SK-N-SH treated with all-trans-retinoic acid at 6 μM for 48 hours (cell line): ENCODE measurements around the gene GFPT2.

Source experiments
- ATAC-seq: fragments of 200-7000 bp; cut with Tn5 transposase; 3 replicates; pipeline ENCODE4 v1.9.1; 2020; ENCODE audit warnings: mild to moderate bottlenecking, moderate library complexity
- ARNTL ChIP-seq: fragments of 450-650 bp; formaldehyde crosslinking; IDR thresholded peaks from 2 replicates; pipeline ENCODE4 v1.5.0; 2020; ENCODE audit warnings: low read depth, mild to moderate bottlenecking, moderate library complexity, borderline replicate concordance
- BACH2 ChIP-seq: fragments of 250-450 bp; sonication (Bioruptor Pico); IDR thresholded peaks from 2 replicates; pipeline ENCODE4 v1.9.0; 2021; ENCODE audit warnings: mild to moderate bottlenecking, borderline replicate concordance
- CSDC2 ChIP-seq: fragments of 250-450 bp; sonication (Bioruptor Pico); IDR thresholded peaks from 2 replicates; pipeline ENCODE4 v1.5.0; 2020; ENCODE audit warnings: mild to moderate bottlenecking, moderate library complexity
- ESRRG ChIP-seq: fragments of 250-450 bp; sonication (Bioruptor Pico); IDR thresholded peaks from 2 replicates; pipeline ENCODE4 v1.6.1; 2021; ENCODE audit warnings: mild to moderate bottlenecking
- GLIS3 ChIP-seq: fragments of 250-450 bp; sonication (Bioruptor Pico); IDR thresholded peaks from 2 replicates; pipeline ENCODE4 v1.5.0; 2020; ENCODE audit warnings: mild to moderate bottlenecking, moderate library complexity
- OSR1 ChIP-seq: fragments of 250-450 bp; sonication (Bioruptor Pico); IDR thresholded peaks from 2 replicates; pipeline ENCODE4 v1.8.0; 2022; ENCODE audit warnings: moderate library complexity, mild to moderate bottlenecking, inconsistent platforms
- PPARA ChIP-seq: fragments of 250-450 bp; sonication (Bioruptor Pico); IDR thresholded peaks from 2 replicates; pipeline ENCODE4 v1.5.0; 2020; ENCODE audit warnings: mild to moderate bottlenecking, borderline replicate concordance
- RARB ChIP-seq: fragments of 250-450 bp; sonication (Bioruptor Pico); IDR thresholded peaks from 2 replicates; pipeline ENCODE4 v1.8.0; 2021; ENCODE audit warnings: mild to moderate bottlenecking, moderate library complexity
- SNAI2 ChIP-seq: fragments of 250-450 bp; sonication (Bioruptor Pico); IDR thresholded peaks from 2 replicates; pipeline ENCODE4 v1.5.0; 2020; ENCODE audit warnings: mild to moderate bottlenecking, moderate library complexity
- TCF4 ChIP-seq: fragments of 250-450 bp; sonication (Bioruptor Pico); IDR thresholded peaks from 2 replicates; pipeline ENCODE4 v1.8.0; 2021; ENCODE audit warnings: mild to moderate bottlenecking, moderate library complexity, borderline replicate concordance
- TOX ChIP-seq: fragments of 250-450 bp; sonication (Bioruptor Pico); IDR thresholded peaks from 2 replicates; pipeline ENCODE4 v1.8.0; 2021; ENCODE audit warnings: mild to moderate bottlenecking, moderate library complexity, borderline replicate concordance
- ZFP3 ChIP-seq: fragments of 250-450 bp; sonication (Bioruptor Pico); IDR thresholded peaks from 2 replicates; pipeline ENCODE4 v1.5.0; 2020; ENCODE audit warnings: mild to moderate bottlenecking, moderate library complexity
- ZFP30 ChIP-seq: fragments of 450-650 bp; formaldehyde crosslinking; IDR thresholded peaks from 2 replicates; pipeline ENCODE4 v1.5.0; 2022; ENCODE audit warnings: mild to moderate bottlenecking, moderate library complexity
- ZNF565 ChIP-seq: fragments of 450-650 bp; formaldehyde crosslinking; conservative IDR thresholded peaks from 2 replicates; pipeline ENCODE4 v1.5.0; 2020; ENCODE audit warnings: low read depth, mild to moderate bottlenecking, moderate library complexity
- ZNF70 ChIP-seq: fragments of 450-650 bp; formaldehyde crosslinking; IDR thresholded peaks from 2 replicates; pipeline ENCODE4 v1.5.0; 2020; ENCODE audit warnings: mild to moderate bottlenecking, moderate library complexity
- ZNF8 ChIP-seq: fragments of 450-650 bp; formaldehyde crosslinking; IDR thresholded peaks from 2 replicates; pipeline ENCODE4 v1.5.0; 2020; ENCODE audit warnings: mild to moderate bottlenecking, moderate library complexity
- TF ChIP-seq, protein P1 (sequence below): fragments of 250-450 bp; sonication (Bioruptor Pico); IDR thresholded peaks from 2 replicates; pipeline ENCODE4 v1.5.0; 2020; ENCODE audit warnings: mild to moderate bottlenecking, moderate library complexity
- TF ChIP-seq, protein P2 (sequence below): fragments of 250-450 bp; sonication (Bioruptor Pico); IDR thresholded peaks from 2 replicates; pipeline ENCODE4 v1.8.0; 2020; ENCODE audit warnings: mild to moderate bottlenecking, moderate library complexity, borderline replicate concordance
- TF ChIP-seq, protein P3 (sequence below): fragments of 250-450 bp; sonication (Bioruptor Pico); IDR thresholded peaks from 2 replicates; pipeline ENCODE4 v1.5.1; 2021; ENCODE audit warnings: mild to moderate bottlenecking, moderate library complexity
- TF ChIP-seq, protein P4 (sequence below): fragments of 250-450 bp; sonication (Bioruptor Pico); IDR thresholded peaks from 2 replicates; pipeline ENCODE4 v1.5.1; 2020; ENCODE audit warnings: low read depth, mild to moderate bottlenecking, moderate library complexity

The GFPT2 gene

DNA sequence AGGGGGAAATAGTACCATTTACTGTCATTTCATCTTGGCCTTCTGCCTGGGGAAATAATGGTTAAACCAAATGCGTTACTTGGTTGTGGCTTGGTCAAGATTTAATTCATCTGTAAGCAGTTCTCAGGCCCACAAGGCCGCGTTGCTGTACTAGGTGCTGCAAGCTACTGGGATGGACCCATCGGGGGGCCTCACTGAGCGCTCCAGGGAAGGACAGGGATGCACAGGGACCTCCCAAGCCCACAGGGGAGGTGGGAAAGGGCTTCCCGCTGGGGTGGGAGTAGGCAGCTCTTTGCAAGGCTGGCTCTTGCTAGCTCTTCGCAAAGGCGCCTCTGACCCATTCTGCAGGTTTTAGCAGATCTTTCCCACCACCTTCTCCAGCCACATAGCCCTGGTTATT lies 8.0 kb downstream of the GFPT2 start:
- TF ChIP-seq RARB (CRISPR knock-in tag) (no peak), GLIS3 (CRISPR knock-in tag) (no peak), ZFP3 (CRISPR knock-in tag) (no peak), PPARA (CRISPR knock-in tag) (no peak), SNAI2 (CRISPR knock-in tag) (no peak), ZFP30 (CRISPR knock-in tag) (no peak), TOX (CRISPR knock-in tag) (no peak), OSR1 (CRISPR knock-in tag) (no peak), TCF4 (no peak), ZNF70 (CRISPR knock-in tag) (no peak), ZNF8 (CRISPR knock-in tag) (no peak), CSDC2 (CRISPR knock-in tag) (no peak), BACH2 (CRISPR knock-in tag) (no peak)
- TF ChIP-seq, protein P1, sequence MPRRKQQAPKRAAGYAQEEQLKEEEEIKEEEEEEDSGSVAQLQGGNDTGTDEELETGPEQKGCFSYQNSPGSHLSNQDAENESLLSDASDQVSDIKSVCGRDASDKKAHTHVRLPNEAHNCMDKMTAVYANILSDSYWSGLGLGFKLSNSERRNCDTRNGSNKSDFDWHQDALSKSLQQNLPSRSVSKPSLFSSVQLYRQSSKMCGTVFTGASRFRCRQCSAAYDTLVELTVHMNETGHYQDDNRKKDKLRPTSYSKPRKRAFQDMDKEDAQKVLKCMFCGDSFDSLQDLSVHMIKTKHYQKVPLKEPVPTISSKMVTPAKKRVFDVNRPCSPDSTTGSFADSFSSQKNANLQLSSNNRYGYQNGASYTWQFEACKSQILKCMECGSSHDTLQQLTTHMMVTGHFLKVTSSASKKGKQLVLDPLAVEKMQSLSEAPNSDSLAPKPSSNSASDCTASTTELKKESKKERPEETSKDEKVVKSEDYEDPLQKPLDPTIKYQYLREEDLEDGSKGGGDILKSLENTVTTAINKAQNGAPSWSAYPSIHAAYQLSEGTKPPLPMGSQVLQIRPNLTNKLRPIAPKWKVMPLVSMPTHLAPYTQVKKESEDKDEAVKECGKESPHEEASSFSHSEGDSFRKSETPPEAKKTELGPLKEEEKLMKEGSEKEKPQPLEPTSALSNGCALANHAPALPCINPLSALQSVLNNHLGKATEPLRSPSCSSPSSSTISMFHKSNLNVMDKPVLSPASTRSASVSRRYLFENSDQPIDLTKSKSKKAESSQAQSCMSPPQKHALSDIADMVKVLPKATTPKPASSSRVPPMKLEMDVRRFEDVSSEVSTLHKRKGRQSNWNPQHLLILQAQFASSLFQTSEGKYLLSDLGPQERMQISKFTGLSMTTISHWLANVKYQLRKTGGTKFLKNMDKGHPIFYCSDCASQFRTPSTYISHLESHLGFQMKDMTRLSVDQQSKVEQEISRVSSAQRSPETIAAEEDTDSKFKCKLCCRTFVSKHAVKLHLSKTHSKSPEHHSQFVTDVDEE, result no peak
- TF ChIP-seq, protein P2, sequence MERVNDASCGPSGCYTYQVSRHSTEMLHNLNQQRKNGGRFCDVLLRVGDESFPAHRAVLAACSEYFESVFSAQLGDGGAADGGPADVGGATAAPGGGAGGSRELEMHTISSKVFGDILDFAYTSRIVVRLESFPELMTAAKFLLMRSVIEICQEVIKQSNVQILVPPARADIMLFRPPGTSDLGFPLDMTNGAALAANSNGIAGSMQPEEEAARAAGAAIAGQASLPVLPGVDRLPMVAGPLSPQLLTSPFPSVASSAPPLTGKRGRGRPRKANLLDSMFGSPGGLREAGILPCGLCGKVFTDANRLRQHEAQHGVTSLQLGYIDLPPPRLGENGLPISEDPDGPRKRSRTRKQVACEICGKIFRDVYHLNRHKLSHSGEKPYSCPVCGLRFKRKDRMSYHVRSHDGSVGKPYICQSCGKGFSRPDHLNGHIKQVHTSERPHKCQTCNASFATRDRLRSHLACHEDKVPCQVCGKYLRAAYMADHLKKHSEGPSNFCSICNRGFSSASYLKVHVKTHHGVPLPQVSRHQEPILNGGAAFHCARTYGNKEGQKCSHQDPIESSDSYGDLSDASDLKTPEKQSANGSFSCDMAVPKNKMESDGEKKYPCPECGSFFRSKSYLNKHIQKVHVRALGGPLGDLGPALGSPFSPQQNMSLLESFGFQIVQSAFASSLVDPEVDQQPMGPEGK (CRISPR knock-in tag), result no peak
- ATAC-seq, result no peak

DNA sequence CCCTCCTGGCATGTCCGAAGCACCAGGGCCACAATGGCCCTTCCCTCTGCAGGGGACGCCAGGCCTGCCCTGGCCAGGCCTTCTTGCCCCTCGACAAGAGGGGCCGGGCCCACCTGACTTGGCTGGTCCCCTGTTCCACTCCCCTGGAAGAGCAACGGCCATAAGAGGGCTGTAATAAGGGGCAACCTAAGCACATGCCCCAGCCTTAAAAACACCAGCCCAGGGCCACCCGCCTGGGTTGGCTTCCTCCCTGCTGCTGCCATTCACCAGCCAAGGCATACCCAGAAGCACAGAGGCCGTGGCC lies 8.5 kb downstream of the GFPT2 start:
- TF ChIP-seq, protein P3, sequence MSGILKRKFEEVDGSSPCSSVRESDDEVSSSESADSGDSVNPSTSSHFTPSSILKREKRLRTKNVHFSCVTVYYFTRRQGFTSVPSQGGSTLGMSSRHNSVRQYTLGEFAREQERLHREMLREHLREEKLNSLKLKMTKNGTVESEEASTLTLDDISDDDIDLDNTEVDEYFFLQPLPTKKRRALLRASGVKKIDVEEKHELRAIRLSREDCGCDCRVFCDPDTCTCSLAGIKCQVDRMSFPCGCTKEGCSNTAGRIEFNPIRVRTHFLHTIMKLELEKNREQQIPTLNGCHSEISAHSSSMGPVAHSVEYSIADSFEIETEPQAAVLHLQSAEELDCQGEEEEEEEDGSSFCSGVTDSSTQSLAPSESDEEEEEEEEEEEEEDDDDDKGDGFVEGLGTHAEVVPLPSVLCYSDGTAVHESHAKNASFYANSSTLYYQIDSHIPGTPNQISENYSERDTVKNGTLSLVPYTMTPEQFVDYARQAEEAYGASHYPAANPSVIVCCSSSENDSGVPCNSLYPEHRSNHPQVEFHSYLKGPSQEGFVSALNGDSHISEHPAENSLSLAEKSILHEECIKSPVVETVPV (CRISPR knock-in tag), result no peak
- TF ChIP-seq, protein P1, result no peak
- no peak for TF ChIP-seq RARB (CRISPR knock-in tag)
- no peak for TF ChIP-seq ZNF70 (CRISPR knock-in tag)
- no peak for TF ChIP-seq CSDC2 (CRISPR knock-in tag)
- no peak for TF ChIP-seq ZNF8 (CRISPR knock-in tag)
- TF ChIP-seq, protein P2 (CRISPR knock-in tag), result no peak
- TF ChIP-seq TOX (CRISPR knock-in tag), result no peak
- TF ChIP-seq PPARA (CRISPR knock-in tag), result no peak
- no peak for ATAC-seq

DNA sequence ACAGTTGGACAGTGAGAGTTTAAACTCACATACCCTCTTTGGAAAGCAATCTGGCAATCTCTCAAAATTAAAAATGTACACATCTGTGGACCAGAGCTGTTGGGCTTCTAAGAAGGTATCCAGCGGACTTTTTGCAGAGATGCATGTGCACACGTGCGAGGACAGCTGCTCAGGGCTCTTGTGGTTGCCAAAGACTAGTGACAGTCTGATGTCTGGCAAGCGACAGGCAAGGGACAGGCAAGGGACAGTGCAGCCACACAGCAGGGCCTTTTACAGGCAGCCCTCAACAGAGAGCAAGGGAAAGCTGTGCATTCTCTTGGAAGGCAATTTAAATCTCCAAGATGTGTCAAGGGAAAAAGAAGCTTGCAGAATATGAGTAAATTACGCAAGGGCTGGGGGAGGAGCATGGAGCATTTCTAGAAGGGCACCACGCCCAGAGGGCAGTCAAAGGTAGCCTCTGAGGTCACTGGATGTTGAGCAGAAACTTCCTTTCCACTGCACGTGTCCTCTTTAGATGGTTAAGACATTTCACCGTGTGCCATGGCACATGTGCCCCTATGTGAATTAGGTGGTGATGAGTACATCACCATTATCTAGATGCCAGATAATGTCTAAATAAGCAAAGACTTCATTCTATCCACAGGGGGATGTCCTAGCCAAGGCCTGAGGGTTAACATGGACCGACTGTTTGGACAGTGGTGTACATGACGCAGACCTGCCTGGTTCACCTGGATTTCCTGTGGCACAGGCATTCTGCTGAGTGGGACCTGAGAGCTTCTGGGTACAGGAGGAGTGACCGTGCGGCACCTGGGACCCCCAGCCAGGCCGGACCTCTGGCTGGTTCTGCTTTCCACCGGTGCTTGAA lies 9.1 kb downstream of the GFPT2 start:
- TF ChIP-seq ZNF8 (CRISPR knock-in tag) (no peak), GLIS3 (CRISPR knock-in tag) (no peak), ARNTL (CRISPR knock-in tag) (no peak), OSR1 (CRISPR knock-in tag) (no peak), SNAI2 (CRISPR knock-in tag) (no peak), TOX (CRISPR knock-in tag) (no peak), ZNF565 (CRISPR knock-in tag) (no peak), RARB (CRISPR knock-in tag) (no peak), ZFP3 (CRISPR knock-in tag) (no peak), ZNF70 (CRISPR knock-in tag) (no peak), BACH2 (CRISPR knock-in tag) (no peak), ZFP30 (CRISPR knock-in tag) (no peak), ESRRG (CRISPR knock-in tag) (no peak), CSDC2 (CRISPR knock-in tag) (no peak)
- TF ChIP-seq, protein P3 (CRISPR knock-in tag), result no peak
- TF ChIP-seq, protein P4, sequence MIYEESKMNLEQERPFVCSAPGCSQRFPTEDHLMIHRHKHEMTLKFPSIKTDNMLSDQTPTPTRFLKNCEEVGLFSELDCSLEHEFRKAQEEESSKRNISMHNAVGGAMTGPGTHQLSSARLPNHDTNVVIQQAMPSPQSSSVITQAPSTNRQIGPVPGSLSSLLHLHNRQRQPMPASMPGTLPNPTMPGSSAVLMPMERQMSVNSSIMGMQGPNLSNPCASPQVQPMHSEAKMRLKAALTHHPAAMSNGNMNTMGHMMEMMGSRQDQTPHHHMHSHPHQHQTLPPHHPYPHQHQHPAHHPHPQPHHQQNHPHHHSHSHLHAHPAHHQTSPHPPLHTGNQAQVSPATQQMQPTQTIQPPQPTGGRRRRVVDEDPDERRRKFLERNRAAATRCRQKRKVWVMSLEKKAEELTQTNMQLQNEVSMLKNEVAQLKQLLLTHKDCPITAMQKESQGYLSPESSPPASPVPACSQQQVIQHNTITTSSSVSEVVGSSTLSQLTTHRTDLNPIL (CRISPR knock-in tag), result no peak
- TF ChIP-seq, all 23 proteins: peak for 0
- ATAC-seq, result no peak
